ENCODE data around the gene PGAM5. TPM values are rescaled to one million over a fixed set of nuclear protein-coding genes. Genes with fewer than 3 reads are reported as not detected.

The PGAM5 gene
- total and polyA plus RNA-seq, 10 of the 15 experiments (the other 5 are each of a cell fraction or from before 2014, with no cell fraction given) = 8.2 to 90.9 (median 45.3) TPM

GRCh38 chr12:132710405-132711079, at the start of gene PGAM5 (continued):
- TF ChIP-seq, protein P1, sequence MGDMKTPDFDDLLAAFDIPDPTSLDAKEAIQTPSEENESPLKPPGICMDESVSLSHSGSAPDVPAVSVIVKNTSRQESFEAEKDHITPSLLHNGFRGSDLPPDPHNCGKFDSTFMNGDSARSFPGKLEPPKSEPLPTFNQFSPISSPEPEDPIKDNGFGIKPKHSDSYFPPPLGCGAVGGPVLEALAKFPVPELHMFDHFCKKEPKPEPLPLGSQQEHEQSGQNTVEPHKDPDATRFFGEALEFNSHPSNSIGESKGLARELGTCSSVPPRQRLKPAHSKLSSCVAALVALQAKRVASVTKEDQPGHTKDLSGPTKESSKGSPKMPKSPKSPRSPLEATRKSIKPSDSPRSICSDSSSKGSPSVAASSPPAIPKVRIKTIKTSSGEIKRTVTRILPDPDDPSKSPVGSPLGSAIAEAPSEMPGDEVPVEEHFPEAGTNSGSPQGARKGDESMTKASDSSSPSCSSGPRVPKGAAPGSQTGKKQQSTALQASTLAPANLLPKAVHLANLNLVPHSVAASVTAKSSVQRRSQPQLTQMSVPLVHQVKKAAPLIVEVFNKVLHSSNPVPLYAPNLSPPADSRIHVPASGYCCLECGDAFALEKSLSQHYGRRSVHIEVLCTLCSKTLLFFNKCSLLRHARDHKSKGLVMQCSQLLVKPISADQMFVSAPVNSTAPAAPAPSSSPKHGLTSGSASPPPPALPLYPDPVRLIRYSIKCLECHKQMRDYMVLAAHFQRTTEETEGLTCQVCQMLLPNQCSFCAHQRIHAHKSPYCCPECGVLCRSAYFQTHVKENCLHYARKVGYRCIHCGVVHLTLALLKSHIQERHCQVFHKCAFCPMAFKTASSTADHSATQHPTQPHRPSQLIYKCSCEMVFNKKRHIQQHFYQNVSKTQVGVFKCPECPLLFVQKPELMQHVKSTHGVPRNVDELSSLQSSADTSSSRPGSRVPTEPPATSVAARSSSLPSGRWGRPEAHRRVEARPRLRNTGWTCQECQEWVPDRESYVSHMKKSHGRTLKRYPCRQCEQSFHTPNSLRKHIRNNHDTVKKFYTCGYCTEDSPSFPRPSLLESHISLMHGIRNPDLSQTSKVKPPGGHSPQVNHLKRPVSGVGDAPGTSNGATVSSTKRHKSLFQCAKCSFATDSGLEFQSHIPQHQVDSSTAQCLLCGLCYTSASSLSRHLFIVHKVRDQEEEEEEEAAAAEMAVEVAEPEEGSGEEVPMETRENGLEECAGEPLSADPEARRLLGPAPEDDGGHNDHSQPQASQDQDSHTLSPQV (IDR thresholded peaks at IDR 0.05) = no peak
- no peak for TF ChIP-seq STAT3 (IDR thresholded peaks at IDR 0.05; ENCODE audit: low read depth, low read length)
- TF ChIP-seq CEBPB (IDR thresholded peaks at IDR 0.05; ENCODE audit: borderline replicate concordance in 1 of 2, low read depth in 2 of 2, low read length in 2 of 2) = peak in 1 of 2 experiments; percentile 60; a peak in 1 of 4 replicates
- no peak for TF ChIP-seq ZZZ3 (IDR thresholded peaks at IDR 0.05; ENCODE audit: control insufficient read depth, insufficient read length, low read depth)
- TF ChIP-seq ZNF24 (IDR thresholded peaks at IDR 0.05) = 0 out of 2 replicates have a peak, but pooled peaks have one; percentile 25
- no peak for TF ChIP-seq TARDBP (IDR thresholded peaks at IDR 0.05; ENCODE audit: borderline replicate concordance)
- 0 out of 2 replicates have a peak, but pooled peaks have one; percentile 61 for TF ChIP-seq PML (IDR thresholded peaks at IDR 0.05; ENCODE audit: low read length)
- TF ChIP-seq POLR2A (IDR thresholded peaks at IDR 0.05; ENCODE audit: low read depth, low read length) = peak; percentile 89
- TF ChIP-seq STAT1 (conservative IDR thresholded peaks at IDR 0.05) = 0 out of 2 replicates have a peak, but pooled peaks have one; percentile 20
- TF ChIP-seq EED (IDR thresholded peaks at IDR 0.05; ENCODE audit: low read depth) = peak; percentile 88
- no peak for TF ChIP-seq SMC3 (IDR thresholded peaks at IDR 0.05; ENCODE audit: borderline replicate concordance, low read length)
- TF ChIP-seq, protein P2, sequence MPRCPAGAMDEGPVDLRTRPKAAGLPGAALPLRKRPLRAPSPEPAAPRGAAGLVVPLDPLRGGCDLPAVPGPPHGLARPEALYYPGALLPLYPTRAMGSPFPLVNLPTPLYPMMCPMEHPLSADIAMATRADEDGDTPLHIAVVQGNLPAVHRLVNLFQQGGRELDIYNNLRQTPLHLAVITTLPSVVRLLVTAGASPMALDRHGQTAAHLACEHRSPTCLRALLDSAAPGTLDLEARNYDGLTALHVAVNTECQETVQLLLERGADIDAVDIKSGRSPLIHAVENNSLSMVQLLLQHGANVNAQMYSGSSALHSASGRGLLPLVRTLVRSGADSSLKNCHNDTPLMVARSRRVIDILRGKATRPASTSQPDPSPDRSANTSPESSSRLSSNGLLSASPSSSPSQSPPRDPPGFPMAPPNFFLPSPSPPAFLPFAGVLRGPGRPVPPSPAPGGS (IDR thresholded peaks at IDR 0.05; ENCODE audit: borderline replicate concordance, insufficient read depth, low read depth, low read length, poor library complexity, severe bottlenecking) = peak; percentile 69
- peak; percentile 69; the same call in 1 of the 2 replicates for TF ChIP-seq TCF12 (IDR thresholded peaks at IDR 0.05; ENCODE audit: low read depth, low read length)
- TF ChIP-seq, protein P3, sequence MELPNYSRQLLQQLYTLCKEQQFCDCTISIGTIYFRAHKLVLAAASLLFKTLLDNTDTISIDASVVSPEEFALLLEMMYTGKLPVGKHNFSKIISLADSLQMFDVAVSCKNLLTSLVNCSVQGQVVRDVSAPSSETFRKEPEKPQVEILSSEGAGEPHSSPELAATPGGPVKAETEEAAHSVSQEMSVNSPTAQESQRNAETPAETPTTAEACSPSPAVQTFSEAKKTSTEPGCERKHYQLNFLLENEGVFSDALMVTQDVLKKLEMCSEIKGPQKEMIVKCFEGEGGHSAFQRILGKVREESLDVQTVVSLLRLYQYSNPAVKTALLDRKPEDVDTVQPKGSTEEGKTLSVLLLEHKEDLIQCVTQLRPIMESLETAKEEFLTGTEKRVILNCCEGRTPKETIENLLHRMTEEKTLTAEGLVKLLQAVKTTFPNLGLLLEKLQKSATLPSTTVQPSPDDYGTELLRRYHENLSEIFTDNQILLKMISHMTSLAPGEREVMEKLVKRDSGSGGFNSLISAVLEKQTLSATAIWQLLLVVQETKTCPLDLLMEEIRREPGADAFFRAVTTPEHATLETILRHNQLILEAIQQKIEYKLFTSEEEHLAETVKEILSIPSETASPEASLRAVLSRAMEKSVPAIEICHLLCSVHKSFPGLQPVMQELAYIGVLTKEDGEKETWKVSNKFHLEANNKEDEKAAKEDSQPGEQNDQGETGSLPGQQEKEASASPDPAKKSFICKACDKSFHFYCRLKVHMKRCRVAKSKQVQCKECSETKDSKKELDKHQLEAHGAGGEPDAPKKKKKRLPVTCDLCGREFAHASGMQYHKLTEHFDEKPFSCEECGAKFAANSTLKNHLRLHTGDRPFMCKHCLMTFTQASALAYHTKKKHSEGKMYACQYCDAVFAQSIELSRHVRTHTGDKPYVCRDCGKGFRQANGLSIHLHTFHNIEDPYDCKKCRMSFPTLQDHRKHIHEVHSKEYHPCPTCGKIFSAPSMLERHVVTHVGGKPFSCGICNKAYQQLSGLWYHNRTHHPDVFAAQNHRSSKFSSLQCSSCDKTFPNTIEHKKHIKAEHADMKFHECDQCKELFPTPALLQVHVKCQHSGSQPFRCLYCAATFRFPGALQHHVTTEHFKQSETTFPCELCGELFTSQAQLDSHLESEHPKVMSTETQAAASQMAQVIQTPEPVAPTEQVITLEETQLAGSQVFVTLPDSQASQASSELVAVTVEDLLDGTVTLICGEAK (IDR thresholded peaks at IDR 0.05; ENCODE audit: borderline replicate concordance) = peak; percentile 59; the same call in 1 of the 2 replicates
- 0 out of 2 replicates have a peak, but pooled peaks have one; percentile 19 for TF ChIP-seq ESRRA (IDR thresholded peaks at IDR 0.05; ENCODE audit: low read length)
- TF ChIP-seq, protein P4, sequence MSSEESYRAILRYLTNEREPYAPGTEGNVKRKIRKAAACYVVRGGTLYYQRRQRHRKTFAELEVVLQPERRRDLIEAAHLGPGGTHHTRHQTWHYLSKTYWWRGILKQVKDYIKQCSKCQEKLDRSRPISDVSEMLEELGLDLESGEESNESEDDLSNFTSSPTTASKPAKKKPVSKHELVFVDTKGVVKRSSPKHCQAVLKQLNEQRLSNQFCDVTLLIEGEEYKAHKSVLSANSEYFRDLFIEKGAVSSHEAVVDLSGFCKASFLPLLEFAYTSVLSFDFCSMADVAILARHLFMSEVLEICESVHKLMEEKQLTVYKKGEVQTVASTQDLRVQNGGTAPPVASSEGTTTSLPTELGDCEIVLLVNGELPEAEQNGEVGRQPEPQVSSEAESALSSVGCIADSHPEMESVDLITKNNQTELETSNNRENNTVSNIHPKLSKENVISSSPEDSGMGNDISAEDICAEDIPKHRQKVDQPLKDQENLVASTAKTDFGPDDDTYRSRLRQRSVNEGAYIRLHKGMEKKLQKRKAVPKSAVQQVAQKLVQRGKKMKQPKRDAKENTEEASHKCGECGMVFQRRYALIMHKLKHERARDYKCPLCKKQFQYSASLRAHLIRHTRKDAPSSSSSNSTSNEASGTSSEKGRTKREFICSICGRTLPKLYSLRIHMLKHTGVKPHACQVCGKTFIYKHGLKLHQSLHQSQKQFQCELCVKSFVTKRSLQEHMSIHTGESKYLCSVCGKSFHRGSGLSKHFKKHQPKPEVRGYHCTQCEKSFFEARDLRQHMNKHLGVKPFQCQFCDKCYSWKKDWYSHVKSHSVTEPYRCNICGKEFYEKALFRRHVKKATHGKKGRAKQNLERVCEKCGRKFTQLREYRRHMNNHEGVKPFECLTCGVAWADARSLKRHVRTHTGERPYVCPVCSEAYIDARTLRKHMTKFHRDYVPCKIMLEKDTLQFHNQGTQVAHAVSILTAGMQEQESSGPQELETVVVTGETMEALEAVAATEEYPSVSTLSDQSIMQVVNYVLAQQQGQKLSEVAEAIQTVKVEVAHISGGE (CRISPR knock-in tag; IDR thresholded peaks at IDR 0.05) = peak; percentile 79
- peak; percentile 44; the same call in 1 of the 2 replicates for TF ChIP-seq ZNF217 (IDR thresholded peaks at IDR 0.05)

All from GM12878 (cell line).